Dermis microvascular lymphatic vessel endothelial cell (primary cell): ENCODE measurements around the gene ACOX3. TPM values are rescaled to one million over a fixed set of nuclear protein-coding genes. Genes with fewer than 3 reads are reported as not detected.
"Not testable (repeated sequence)": the region's sequence is repeated elsewhere in the genome, so short reads cannot be mapped to it uniquely, and the experiment has no call there.

ENCODE experiments used
- DNase-seq, 2 donors: peaks; one replicate each; pipeline versions ENCODE4 v3.0.0 to v3.0.0-alpha.2; 2010; ENCODE audit warnings: low read depth in 2 of 2
- total RNA-seq: library from RNA; depleted of rRNA; stranded (reverse); fragments of >200 nt; gene quantifications from 2 replicates; pipeline ENCODE4 v1.2.1, GENCODE V29; 2014

Gene ACOX3
- total RNA-seq, 1 donor from 2014 or later, result 19.4 TPM

DNA sequence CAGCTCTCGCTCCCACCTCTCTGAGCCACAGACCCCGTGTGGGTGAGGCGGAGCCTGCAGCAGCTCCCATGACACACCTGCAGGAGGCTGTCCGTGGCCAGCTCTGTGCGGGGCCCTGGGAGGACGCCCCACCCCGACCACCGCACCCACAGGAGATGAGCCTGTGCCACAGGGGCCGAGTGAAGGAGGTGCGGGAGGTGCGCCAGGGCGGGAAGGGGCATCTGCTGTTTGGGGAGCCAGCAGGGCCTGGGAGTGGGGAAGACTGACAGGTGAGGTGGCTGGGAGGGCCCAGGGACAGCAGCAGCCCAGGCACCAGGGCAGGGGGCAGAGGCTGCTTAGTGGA, 52.0 kb downstream of the ACOX3 start:
- no peak for DNase-seq

GRCh38 chr4:8387615-8388527, 52.7 kb downstream of the ACOX3 start:
- no peak for DNase-seq

DNA sequence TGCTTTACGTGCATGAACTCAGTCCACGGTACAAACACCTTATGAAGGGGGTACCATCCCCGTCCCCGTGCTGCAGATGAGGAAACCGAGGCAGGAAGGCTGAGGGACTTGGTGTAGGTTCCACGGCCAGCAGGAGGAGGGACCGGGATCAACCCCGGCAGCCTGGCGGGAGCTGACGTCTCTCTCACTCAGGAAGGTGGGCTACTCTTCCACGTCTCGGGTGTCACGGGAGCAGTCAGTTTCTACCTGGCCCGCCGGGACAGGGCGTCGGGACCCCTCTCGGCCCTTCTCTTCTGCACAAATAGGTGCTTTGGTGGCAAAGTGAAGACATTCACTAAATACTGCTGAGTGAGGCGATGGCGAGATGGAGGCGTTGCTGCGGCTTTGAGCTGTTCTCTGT, 53.3 kb downstream of the ACOX3 start:
- no peak for DNase-seq

DNA sequence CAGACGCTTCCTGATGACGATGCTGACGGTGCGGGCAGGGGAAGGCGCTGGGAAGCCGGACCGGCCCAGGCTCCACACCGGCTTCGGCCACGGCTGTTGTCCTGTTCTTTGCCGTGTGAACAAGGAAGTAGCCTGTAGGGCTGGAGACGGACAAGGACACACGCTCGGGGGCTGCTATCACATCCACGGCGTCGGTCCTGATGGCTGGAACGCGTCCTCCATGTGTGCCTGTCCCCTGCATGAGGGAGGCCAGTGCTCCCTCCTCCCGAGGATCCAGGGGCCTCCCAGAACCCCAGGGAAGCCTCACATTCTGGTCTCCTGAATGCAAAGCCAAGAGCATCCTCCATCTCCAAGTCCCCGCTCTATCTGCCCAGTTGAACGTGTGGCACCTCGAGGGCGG, 53.8 kb downstream of the ACOX3 start:
- no peak for DNase-seq

DNA sequence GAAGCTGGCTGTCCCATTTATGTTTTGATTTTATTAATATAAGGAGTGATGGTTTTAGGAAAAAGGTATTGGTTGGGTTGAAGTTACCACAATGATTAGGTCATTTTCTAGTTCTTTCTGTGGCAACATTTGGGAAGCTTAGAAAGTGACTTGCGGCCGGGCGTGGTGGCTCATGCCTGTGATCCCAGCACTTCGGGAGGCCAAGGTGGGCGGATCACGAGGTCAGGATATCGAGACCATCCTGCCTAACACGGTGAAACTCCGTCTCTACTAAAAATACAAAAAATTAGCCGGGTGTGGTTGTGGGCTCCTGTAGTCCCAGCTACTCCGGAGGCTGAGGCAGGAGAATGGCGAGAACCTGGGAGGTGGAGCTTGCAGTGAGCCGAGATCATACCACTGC, 54.4 kb downstream of the ACOX3 start:
- DNase-seq, result not testable (repeated sequence)

GRCh38 chr4:8385611-8386010, 54.9 kb downstream of the ACOX3 start:
- DNase-seq, result no peak

- DNase-seq, result no peak
Observed at GRCh38 chr4:8385106-8385505, 55.4 kb downstream of the ACOX3 start.

GRCh38 chr4:8384397-8385060, 56.0 kb downstream of the ACOX3 start:
- no peak for DNase-seq

DNA sequence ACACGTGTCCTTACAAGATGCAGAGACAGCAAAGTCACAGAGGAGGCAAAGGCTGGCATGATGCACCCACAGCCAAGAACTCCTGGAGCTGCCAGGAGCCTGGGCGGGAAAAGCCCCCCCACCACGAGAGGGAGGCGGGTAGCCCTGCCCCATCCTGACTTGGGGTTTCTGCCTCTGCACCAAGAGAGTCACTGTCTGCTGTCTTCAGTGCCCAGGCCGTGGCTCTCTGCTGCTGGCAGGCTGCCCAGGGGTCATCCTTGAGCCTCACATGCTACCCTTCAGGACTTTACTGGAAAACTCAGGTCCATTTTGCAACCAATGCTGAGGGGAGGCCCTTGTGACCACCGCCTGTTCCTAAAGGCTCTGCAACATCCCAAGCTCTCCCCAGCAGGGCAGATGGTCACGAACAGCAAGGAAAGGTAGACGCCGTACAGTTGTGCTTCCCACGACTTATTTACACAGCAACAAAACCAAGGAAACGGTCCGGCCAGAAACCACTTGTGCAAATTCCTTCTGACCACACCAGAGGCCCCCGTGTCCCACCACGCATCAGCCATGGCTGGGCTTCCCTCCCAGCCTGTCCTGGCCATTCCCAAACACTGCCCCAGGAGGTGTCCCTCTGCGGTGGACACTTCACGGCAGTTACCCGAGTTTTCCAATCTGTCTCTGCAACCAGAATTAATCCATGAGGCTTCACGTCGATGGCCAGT, 56.9 kb downstream of the ACOX3 start:
- no peak for DNase-seq

DNA sequence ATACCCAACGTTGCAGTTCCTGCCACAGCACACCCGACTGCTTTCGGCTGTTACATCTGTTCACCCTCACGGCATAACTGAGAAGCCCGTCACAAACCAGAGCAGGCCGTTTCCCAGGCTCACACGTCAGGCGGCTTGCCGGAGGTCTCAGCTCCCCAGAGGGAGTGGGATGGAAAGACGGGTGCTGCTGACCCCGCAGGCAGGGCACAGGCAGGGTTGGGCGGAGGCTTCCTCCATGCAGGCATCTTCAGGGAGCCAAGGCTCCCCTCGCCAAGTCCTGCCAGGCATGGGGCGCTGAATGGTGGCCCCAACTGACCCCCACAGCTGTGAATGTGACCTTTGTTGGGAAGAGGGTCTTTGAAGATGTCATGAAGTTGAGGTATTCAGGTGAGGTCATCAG, 57.5 kb downstream of the ACOX3 start:
- no peak for DNase-seq

- DNase-seq, result no peak
Observed at GRCh38 chr4:8381814-8382581, 58.5 kb downstream of the ACOX3 start.

DNA sequence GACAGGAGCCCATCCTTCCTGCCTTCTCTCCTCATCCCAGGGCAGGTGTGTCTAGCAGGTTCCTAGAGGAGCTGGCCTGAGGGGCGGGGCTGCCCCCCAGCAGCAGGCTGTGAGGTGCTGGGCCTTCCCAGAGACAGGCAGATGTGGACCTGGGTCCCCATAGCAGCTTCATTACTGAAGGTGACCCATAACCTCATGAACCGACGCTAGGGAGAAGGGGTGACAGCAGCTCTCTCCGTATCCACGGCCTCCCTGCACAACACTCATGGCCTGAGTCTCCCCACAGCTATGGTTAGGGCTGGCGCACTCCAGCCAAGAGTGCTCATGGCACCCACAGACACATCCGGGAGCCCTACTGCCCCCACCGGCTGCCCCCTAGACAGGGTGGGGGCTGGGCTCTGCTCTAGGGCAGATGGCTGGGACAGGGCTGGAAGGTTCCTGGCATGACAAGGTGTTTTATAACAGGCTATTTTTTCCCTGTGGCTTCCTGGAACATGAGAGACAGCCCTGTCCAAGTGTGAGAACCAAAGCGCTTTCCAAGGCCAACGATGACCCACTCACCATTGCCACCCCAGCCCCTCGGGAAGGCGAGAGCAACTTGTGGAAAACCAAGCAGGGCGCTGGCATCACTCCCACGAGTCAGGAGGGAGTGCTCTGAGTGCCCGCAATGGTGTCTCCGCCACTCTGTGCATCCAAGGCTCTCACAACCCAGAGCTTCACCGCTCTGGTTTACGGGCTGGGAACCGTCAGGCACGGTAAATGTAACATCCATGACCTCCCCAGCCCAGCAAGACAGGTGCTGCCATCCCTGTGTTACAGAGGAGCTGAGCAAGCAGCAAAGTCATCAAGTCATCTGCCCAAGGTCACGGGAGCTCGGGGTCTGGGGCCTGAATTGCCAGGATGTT, 59.8 kb downstream of the ACOX3 start:
- no peak for DNase-seq

DNA sequence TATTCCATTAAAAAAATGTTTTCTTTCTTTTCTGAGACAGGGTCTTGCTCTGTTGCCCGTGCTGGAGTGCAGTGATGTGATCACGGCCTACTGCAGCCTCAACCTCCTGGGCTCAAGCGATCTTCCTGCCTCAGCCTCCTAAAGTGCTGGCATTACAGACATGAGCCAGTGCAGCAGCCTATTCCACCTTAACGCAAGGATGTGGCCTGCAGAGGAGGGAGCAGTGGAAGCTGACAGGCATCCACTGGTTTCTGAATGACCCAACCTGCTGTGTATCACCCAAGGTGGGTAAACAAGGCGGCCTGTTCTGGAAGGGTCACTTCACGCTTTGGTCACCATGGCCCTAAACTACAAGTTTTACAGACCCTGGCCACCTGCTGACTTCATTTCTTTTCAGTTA, 60.8 kb downstream of the ACOX3 start:
- no peak for DNase-seq

GRCh38 chr4:8379281-8379680, 61.2 kb downstream of the ACOX3 start:
- DNase-seq, result no peak

DNA sequence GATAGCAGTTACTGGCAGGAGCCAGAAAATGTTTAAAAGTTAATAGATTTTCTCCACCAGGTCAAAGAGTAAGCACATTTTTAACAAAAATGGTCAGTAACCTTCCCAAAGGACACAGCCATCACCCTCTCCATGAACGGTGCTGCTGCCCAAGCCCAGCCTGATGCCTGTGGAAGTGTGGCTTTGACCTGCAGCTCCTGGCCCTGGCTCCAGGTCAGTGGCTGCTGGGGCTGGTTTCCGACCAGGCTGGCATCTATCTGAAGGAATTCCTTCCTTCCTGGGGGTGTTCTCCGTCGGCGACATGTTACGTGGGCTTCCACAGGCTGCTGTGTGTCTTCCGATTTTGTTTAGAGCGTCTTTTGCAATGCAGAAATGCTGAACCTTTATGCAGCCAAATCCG, 61.7 kb downstream of the ACOX3 start:
- DNase-seq, result no peak

DNA sequence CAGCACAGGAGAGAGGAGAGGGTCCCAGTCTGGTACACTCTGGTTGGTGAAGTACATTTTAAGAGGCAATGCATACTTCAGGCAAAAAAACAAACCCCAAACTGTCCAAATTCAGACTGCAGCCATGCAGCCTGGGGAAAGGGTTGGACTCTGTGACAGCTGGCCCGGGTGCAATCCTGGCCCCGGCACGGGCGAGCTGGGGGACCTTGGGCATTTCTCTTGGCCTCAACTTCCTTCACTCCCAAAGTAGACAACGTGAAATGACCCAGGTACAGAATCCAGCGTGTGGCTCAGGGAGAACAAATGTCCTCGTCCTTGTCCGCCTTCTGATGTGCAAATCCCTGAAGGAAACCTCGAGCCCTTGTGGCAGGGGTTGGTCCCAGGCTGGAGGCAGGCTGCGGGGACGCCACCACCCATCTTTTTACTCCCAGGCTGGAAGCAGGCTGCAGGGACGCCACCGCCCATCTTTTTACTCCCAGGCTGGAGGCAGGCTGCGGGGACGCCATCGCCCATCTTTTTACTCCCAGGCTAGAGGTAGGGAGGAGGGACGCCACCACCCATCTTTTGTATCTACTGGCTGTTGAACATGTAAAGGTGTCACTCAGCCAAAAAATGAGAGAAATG, 62.3 kb downstream of the ACOX3 start:
- DNase-seq, result no peak

- no peak for DNase-seq
Observed at GRCh38 chr4:8377103-8378075, 63.1 kb downstream of the ACOX3 start.

GRCh38 chr4:8376361-8377102, 64.0 kb downstream of the ACOX3 start:
- DNase-seq, result no peak
